ENCODE measurements around the gene TPCN1.

DNA sequence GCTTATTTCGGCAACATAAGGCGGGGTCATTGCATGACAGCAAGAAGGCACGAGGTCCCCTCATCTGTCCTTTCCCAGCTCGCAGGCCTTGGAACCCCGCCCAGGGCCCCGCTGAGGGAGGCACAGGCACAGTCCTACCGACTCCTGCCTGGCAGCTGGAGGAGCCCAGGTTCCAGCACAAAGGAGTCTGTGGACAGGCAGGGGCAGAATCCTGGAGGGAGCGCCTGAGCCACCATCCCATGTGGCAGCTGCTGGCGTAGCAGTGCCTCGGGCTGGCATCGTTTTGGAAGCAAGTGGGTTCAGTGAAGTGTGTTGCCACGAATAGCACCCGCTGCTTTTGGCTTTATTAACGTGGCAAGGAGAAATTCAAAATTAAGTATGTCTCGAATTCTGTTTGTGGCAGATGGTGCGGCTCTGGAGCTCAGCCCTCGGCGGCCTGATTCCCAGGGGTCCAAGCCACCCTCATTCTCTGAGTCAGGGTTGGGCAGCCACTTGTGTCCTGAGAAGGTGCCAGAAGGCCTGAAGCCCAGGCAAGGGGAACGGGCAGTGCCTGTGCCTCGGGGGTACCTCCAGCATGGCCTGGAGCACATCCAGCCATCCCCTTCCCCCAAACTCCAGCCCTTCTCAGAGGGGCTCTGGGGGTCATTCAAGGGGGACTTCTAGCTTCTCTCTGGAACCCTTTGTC lies 77.7 kb downstream of the TPCN1 start:
- TF ChIP-seq, protein P1, sequence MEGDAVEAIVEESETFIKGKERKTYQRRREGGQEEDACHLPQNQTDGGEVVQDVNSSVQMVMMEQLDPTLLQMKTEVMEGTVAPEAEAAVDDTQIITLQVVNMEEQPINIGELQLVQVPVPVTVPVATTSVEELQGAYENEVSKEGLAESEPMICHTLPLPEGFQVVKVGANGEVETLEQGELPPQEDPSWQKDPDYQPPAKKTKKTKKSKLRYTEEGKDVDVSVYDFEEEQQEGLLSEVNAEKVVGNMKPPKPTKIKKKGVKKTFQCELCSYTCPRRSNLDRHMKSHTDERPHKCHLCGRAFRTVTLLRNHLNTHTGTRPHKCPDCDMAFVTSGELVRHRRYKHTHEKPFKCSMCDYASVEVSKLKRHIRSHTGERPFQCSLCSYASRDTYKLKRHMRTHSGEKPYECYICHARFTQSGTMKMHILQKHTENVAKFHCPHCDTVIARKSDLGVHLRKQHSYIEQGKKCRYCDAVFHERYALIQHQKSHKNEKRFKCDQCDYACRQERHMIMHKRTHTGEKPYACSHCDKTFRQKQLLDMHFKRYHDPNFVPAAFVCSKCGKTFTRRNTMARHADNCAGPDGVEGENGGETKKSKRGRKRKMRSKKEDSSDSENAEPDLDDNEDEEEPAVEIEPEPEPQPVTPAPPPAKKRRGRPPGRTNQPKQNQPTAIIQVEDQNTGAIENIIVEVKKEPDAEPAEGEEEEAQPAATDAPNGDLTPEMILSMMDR (IDR thresholded peaks at IDR 0.05), result no peak
- TF ChIP-seq ZFX (IDR thresholded peaks at IDR 0.05; ENCODE audit: borderline replicate concordance), result no peak

All from 22Rv1 (cell line).